ENCODE measurements around the gene RD3L. TPM values are rescaled to one million over a fixed set of nuclear protein-coding genes. Genes with fewer than 3 reads are reported as not detected.

Gene RD3L
- total RNA-seq, 1 donor from 2014 or later: not detected

DNA sequence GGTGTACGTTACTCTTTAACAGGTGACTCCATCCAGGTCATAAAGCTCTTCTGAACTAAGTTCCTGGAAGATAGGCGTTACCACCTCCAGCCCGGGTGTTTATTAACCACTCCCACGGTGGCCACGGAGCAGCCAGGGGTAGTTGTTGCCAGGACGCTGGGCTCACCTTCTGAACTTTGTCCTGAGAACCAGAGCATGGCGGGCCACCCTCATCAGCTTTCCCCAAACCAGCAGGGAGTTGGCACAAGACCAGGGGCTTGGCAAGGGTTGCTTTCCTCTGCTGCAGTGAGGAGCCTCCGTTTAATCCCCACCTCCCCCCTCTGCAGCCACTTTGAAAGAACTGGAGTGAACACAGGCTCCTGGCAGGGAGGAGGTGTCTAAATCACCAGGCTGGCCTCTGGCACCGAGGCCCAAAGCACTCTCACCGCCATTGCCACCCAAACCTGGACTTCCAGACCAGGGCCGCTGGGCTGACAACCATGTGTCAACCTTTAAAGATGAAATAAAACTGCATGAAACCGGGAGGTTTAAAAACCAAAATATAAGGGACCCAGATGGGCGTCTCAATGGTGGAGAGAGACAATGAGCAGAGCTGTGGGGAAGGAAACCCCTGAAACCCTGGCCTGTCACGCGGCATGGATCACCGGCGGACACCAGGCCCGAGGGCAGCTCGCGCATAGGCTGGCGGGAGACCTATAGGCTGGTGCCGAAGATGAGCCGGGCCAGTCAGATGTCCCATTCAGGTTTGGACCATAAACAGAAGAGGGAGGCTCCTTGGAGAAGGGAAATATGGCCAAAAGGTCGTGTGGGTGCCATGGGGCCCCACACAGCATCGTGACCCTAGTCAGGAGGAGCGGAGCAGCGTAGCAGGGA, 45.0 kb downstream of the RD3L start:
- H3K27me3 Mint-ChIP-seq: no peaks in the 10 kb centered on the region
- intact Hi-C loops (cut with micrococcal nuclease): no loop called here
- ChIA-PET CTCF (no interaction called here), POLR2A (no interaction called here)
- H3K27ac Mint-ChIP-seq: no peak overlapping the region
- H3K9me3 Mint-ChIP-seq: no peaks in the 10 kb centered on the region
- H3K4me3 Mint-ChIP-seq: no peak overlapping the region
- DNase-seq: no peak
- ATAC-seq (ENCODE audit: low read depth): no peak
- H3K36me3 Mint-ChIP-seq (ENCODE audit: low read depth): no peaks in the 10 kb centered on the region
- TF ChIP-seq, protein P1, sequence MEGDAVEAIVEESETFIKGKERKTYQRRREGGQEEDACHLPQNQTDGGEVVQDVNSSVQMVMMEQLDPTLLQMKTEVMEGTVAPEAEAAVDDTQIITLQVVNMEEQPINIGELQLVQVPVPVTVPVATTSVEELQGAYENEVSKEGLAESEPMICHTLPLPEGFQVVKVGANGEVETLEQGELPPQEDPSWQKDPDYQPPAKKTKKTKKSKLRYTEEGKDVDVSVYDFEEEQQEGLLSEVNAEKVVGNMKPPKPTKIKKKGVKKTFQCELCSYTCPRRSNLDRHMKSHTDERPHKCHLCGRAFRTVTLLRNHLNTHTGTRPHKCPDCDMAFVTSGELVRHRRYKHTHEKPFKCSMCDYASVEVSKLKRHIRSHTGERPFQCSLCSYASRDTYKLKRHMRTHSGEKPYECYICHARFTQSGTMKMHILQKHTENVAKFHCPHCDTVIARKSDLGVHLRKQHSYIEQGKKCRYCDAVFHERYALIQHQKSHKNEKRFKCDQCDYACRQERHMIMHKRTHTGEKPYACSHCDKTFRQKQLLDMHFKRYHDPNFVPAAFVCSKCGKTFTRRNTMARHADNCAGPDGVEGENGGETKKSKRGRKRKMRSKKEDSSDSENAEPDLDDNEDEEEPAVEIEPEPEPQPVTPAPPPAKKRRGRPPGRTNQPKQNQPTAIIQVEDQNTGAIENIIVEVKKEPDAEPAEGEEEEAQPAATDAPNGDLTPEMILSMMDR (IDR thresholded peaks at IDR 0.05): no peak
- peaks cover 5% of the 10 kb centered on the region for H3K4me1 Mint-ChIP-seq

GRCh38 chr14:103896578-103896977, 45.8 kb downstream of the RD3L start:
- intact Hi-C loops (cut with micrococcal nuclease): no loop called here

DNA sequence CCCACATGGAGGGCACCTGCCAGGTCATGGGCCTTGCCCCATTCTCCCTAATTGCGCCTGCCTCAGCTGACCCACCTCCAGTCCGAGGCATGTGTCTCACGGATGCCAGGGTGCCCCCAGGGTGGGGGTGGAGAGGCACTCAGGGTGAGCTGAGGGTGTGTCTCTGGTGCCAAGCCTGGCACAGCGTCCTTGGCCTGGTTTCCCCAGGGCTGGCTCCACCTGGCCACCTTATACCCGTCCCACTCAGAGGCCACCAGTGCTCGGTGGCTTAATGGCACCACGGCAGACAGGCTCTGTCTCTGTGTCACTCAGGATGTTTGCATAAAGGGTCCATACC, 47.6 kb downstream of the RD3L start:
- intact Hi-C loops (cut with micrococcal nuclease): no loop called here

More at GRCh38 chr14:103896578-103896977, 45.8 kb downstream of the RD3L start:
- Mint-ChIP-seq H3K9me3 (no peaks in the 10 kb centered on the region), H3K4me1 (peaks cover 5% of the 10 kb centered on the region), H3K27ac (no peak overlapping the region), H3K4me3 (no peak overlapping the region), H3K27me3 (no peaks in the 10 kb centered on the region), H3K36me3 (ENCODE audit: low read depth) (no peaks in the 10 kb centered on the region)
- ChIA-PET POLR2A (no interaction called here), CTCF (no interaction called here)
- DNase-seq: no peak
- no peak for ATAC-seq (ENCODE audit: low read depth)
- TF ChIP-seq, protein P1 (IDR thresholded peaks at IDR 0.05): no peak

GRCh38 chr14:103894034-103894722, 48.2 kb downstream of the RD3L start:
- no peaks in the 10 kb centered on the region for H3K36me3 Mint-ChIP-seq (ENCODE audit: low read depth)
- no peaks in the 10 kb centered on the region for H3K27me3 Mint-ChIP-seq
- no peaks in the 10 kb centered on the region for H3K9me3 Mint-ChIP-seq
- intact Hi-C loops (cut with micrococcal nuclease): no loop called here
- TF ChIP-seq, protein P1 (IDR thresholded peaks at IDR 0.05): no peak
- no peak for ATAC-seq (ENCODE audit: low read depth)
- ChIA-PET CTCF (no interaction called here), POLR2A (no interaction called here)
- H3K4me1 Mint-ChIP-seq: no peaks in the 10 kb centered on the region
- H3K4me3 Mint-ChIP-seq: no peak overlapping the region
- no peak for DNase-seq
- H3K27ac Mint-ChIP-seq: no peak overlapping the region

More for the DNA sequence above, 47.6 kb downstream of the RD3L start:
- H3K4me3 Mint-ChIP-seq: no peak overlapping the region
- H3K4me1 Mint-ChIP-seq: no peaks in the 10 kb centered on the region
- H3K9me3 Mint-ChIP-seq: no peaks in the 10 kb centered on the region
- ChIA-PET POLR2A (interaction anchor here (0.6 kb wide), 1 partner anchor 11 kb away, joined by 3 read pairs; no protein-coding TSS in a partner anchor), CTCF (no interaction called here)
- DNase-seq (no peak), ATAC-seq (ENCODE audit: low read depth) (no peak)
- no peaks in the 10 kb centered on the region for H3K27me3 Mint-ChIP-seq
- no peaks in the 10 kb centered on the region for H3K36me3 Mint-ChIP-seq (ENCODE audit: low read depth)
- H3K27ac Mint-ChIP-seq: no peak overlapping the region
- TF ChIP-seq, protein P1 (IDR thresholded peaks at IDR 0.05): no peak

DNA sequence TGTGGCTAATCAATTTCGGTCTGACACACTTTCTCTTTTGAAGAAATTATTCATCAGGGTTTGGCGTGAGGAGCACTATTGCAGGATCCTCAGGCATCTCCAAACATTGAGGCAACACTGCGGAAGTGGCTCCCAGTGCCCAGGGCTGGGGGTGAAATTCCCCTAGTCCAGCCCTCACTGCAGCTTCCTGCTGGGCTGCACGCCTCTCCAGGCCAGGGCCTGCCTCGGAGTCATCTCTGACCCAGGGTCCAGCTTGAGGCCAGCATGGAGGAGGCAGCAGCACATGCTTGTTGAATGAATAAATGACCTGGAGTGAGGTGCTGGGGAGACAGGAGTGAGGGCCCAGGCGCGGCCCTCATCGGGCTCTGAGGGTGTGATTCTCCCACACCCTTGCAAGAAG, 50.1 kb downstream of the RD3L start:
- no peak for DNase-seq
- H3K4me1 Mint-ChIP-seq: no peaks in the 10 kb centered on the region
- intact Hi-C loops (cut with micrococcal nuclease): no loop called here
- no peaks in the 10 kb centered on the region for H3K9me3 Mint-ChIP-seq
- no peak overlapping the region for H3K27ac Mint-ChIP-seq
- H3K36me3 Mint-ChIP-seq (ENCODE audit: low read depth): no peaks in the 10 kb centered on the region
- no peaks in the 10 kb centered on the region for H3K27me3 Mint-ChIP-seq
- POLR2A ChIA-PET: no interaction called here
- TF ChIP-seq, protein P1 (IDR thresholded peaks at IDR 0.05): no peak
- no peak for ATAC-seq (ENCODE audit: low read depth)
- CTCF ChIA-PET: no interaction called here
- no peak overlapping the region for H3K4me3 Mint-ChIP-seq

All from activated B cell treated with CpG ODN at 0.5 μM for 24 hours (primary cell).